ENCODE results near the gene PACC1. TPM values are rescaled to one million over a fixed set of nuclear protein-coding genes. Genes with fewer than 3 reads are reported as not detected.

Gene PACC1
- total and polyA plus RNA-seq, 10 of the 15 experiments (the other 5 are each of a cell fraction or from before 2014, with no cell fraction given) = 16.1 to 29.7 (median 19.3) TPM

GRCh38 chr1:212446333-212446732 is 31.6 kb upstream of the PACC1 start:
- Histone ChIP-seq H3K79me2 (ENCODE audit: control insufficient read depth, insufficient read depth, low read length) (no peaks in the 10 kb centered on the region; the same call in 1 of the 2 replicates), H3K4me3 (no peak overlapping the region), H3K27ac (ENCODE audit: control insufficient read depth, insufficient read depth) (no peak overlapping the region), H3K4me2 (ENCODE audit: control insufficient read depth, insufficient read depth) (no peak overlapping the region), H3K27me3 (replicated peaks in 1 of 2; ENCODE audit: control insufficient read depth in 2 of 2, insufficient read depth in 2 of 2, low read length in 1 of 2) (no peaks in the 10 kb centered on the region), H3K36me3 (ENCODE audit: control insufficient read depth in 2 of 2, insufficient read depth in 2 of 2, low read length in 1 of 2) (peaks cover 0 to 4% of the 10 kb centered on the region in 2 experiments; a peak in 1 of 4 replicates), H2AFZ (ENCODE audit: control insufficient read depth, low read depth, low read length) (no peak overlapping the region), H3K4me1 (ENCODE audit: control insufficient read depth, insufficient read depth, low read length) (no peaks in the 10 kb centered on the region), H4K20me1 (ENCODE audit: control insufficient read depth, insufficient read depth) (no peaks in the 10 kb centered on the region), H3K9me3 (replicated peaks; ENCODE audit: control insufficient read depth, insufficient read depth, low read length) (no peaks in the 10 kb centered on the region), H3K9ac (ENCODE audit: control insufficient read depth, insufficient read depth, low read length) (no peak overlapping the region)
- ChIA-PET RAD21 (ENCODE audit: unreplicated experiment) (no interaction called here), CTCF (no interaction called here), POLR2A (no interaction called here), SMC1A (ENCODE audit: uncharacterized antibody, unreplicated experiment) (no interaction called here)
- FAIRE-seq (no peak), DNase-seq (ENCODE audit: low read depth, low spot score) (no peak), ATAC-seq (no peak)
- in situ Hi-C loops (cut with MboI) (no loop called here), intact Hi-C loops (cut with micrococcal nuclease; ENCODE audit: unreplicated experiment) (no loop called here)
- WGBS (ENCODE audit: insufficient coverage, insufficient replicate concordance, low lambda C conversion rate, missing lambda C conversion rate) = 81% methylated on average over 8 of the region's 8 CpGs
- BruUV-seq (replicated peaks) = no TSS peak
- no peak for TF ChIP-seq NFYB (IDR thresholded peaks at IDR 0.05; ENCODE audit: insufficient read depth, low read depth, low read length)
- TF ChIP-seq ZBED1 (IDR thresholded peaks at IDR 0.05; ENCODE audit: borderline replicate concordance) = no peak
- no peak for TF ChIP-seq MAX (IDR thresholded peaks at IDR 0.05; ENCODE audit: low read depth, low read length)
- no peak for TF ChIP-seq SMC3 (IDR thresholded peaks at IDR 0.05; ENCODE audit: borderline replicate concordance, low read length)
- no peak for TF ChIP-seq PKNOX1 (IDR thresholded peaks at IDR 0.05)
- no peak for TF ChIP-seq BHLHE40 (IDR thresholded peaks at IDR 0.05; ENCODE audit: borderline replicate concordance in 1 of 2, low read depth in 2 of 2, low read length in 1 of 2)
- no peak for TF ChIP-seq NR2C2 (IDR thresholded peaks at IDR 0.05; ENCODE audit: borderline replicate concordance, control insufficient read depth, insufficient read length, low read depth)
- no peak for TF ChIP-seq IRF5 (IDR thresholded peaks at IDR 0.05; ENCODE audit: borderline replicate concordance)
- no peak for TF ChIP-seq TAF1 (IDR thresholded peaks at IDR 0.05; ENCODE audit: borderline replicate concordance, low read depth, low read length)
- no peak for TF ChIP-seq ZBTB4 (CRISPR knock-in tag; IDR thresholded peaks at IDR 0.05)
- TF ChIP-seq E2F8 (IDR thresholded peaks at IDR 0.05; ENCODE audit: low read depth, partially characterized antibody) = no peak
- TF ChIP-seq IKZF1 (conservative IDR thresholded peaks at IDR 0.05) = no peak
- no peak for TF ChIP-seq MYB (IDR thresholded peaks at IDR 0.05; ENCODE audit: borderline replicate concordance, low read depth, low read length)
- TF ChIP-seq IKZF2 (IDR thresholded peaks at IDR 0.05) = no peak
- no peak for TF ChIP-seq CBX3 (IDR thresholded peaks at IDR 0.05; ENCODE audit: borderline replicate concordance, low read depth)
- TF ChIP-seq NR2C1 (IDR thresholded peaks at IDR 0.05) = no peak
